ENCODE results near the gene LSS. TPM values are rescaled to one million over a fixed set of nuclear protein-coding genes. Genes with fewer than 3 reads are reported as not detected.
"Not testable (repeated sequence)": the region's sequence is repeated elsewhere in the genome, so short reads cannot be mapped to it uniquely, and the experiment has no call there.

The LSS gene
- total and polyA plus RNA-seq, 2 experiments from 2014 or later = 55.0 to 237 TPM

DNA sequence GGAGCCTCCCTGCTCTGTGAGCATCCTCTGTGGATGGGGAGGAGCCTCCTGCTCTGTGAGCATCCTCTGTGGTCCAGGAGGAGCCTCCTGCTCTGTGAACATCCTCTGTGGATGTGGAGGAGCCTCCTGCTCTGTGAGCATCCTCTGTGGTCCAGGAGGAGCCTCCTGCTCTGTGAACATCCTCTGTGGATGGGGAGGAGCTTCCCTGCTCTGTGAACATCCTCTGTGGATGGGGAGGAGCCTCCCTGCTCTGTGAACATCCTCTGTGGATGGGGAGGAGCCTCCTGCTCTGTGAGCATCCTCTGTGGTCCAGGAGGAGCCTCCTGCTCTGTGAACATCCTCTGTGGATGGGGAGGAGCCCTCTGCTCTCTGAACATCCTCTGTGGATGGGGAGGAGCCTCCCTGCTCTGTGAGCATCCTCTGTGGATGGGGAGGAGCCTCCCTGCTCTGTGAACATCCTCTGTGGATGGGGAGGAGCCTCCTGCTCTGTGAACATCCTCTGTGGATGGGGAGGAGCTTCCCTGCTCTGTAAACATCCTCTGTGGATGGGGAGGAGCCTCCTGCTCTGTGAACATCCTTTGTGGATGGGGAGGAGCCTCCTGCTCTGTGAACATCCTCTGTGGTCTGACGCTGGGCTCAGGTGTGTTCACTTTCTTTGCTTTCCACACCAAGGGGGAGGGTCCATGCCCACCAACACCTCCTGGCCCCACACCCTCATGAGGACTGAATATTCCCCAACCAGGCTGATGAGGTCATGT, 58.0 kb downstream of the LSS start:
- Mint-ChIP-seq H3K36me3 (ENCODE audit: low read depth) (peaks cover 21% of the 10 kb centered on the region; the same call in 2 of the 3 replicates), H3K4me1 (peaks cover 11% of the 10 kb centered on the region)
- H3K27ac ChIP-seq (ENCODE audit: low read depth); H3K9me3 Mint-ChIP-seq; H2AFZ ChIP-seq; H3K27me3 Mint-ChIP-seq (ENCODE audit: insufficient read depth, low read depth, poor library complexity); H3K36me3 ChIP-seq (ENCODE audit: insufficient read depth); ATAC-seq; H3K27ac Mint-ChIP-seq; H3K9me2 ChIP-seq (ENCODE audit: insufficient read depth); H3K4me3 ChIP-seq; H4K20me1 ChIP-seq (replicated peaks; ENCODE audit: insufficient read depth); H3K27me3 ChIP-seq (ENCODE audit: insufficient read depth); H3K4me2 ChIP-seq; H3F3A ChIP-seq (replicated peaks; ENCODE audit: low read depth); H3K4me3 Mint-ChIP-seq; H3K4me1 ChIP-seq (ENCODE audit: insufficient read depth); DNase-seq (ENCODE audit: low spot score): not testable (repeated sequence)
- H3K79me2 ChIP-seq (replicated peaks; ENCODE audit: insufficient read depth) = peaks cover 41% of the 10 kb centered on the region

DNA sequence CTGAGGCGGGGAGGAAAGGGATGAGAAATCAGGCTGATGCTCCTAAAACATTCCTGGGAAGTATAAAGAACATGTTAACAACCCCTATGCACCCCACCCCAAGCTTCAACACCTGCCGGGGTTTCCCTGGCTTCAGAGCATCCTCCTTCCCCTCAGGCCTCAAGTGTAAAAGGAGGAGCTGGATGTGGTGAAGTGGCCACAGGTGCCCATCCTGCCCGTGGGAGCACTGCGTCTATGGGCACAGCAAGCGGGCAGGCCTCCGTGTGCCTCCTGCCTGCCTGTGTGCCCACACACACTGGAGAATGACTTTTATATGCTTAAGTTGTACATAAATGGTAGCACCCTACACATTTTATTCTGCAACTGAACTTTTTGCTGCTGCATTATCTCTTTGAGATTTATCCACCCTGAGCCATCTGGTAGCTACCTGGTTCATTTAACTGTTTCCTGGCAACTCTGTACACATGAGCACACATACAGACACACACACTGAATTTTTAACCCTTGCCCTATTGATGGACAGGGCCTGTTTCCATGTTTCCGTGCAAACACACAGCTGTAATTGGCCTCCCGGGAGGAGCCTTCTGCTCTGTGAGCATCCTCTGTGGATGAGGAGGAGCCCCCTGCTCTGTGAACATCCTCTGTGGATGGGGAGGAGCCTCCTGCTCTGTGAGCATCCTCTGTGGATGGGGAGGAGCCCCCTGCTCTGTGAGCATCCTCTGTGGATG, 59.8 kb downstream of the LSS start:
- ATAC-seq (no peak), DNase-seq (ENCODE audit: low spot score) (no peak)
- no peak for TF ChIP-seq CREB1 (CRISPR knock-in tag; IDR thresholded peaks at IDR 0.05; ENCODE audit: low read depth)
- TF ChIP-seq, protein P1, sequence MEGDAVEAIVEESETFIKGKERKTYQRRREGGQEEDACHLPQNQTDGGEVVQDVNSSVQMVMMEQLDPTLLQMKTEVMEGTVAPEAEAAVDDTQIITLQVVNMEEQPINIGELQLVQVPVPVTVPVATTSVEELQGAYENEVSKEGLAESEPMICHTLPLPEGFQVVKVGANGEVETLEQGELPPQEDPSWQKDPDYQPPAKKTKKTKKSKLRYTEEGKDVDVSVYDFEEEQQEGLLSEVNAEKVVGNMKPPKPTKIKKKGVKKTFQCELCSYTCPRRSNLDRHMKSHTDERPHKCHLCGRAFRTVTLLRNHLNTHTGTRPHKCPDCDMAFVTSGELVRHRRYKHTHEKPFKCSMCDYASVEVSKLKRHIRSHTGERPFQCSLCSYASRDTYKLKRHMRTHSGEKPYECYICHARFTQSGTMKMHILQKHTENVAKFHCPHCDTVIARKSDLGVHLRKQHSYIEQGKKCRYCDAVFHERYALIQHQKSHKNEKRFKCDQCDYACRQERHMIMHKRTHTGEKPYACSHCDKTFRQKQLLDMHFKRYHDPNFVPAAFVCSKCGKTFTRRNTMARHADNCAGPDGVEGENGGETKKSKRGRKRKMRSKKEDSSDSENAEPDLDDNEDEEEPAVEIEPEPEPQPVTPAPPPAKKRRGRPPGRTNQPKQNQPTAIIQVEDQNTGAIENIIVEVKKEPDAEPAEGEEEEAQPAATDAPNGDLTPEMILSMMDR (conservative IDR thresholded peaks at IDR 0.05; ENCODE audit: low read depth in 2 of 2) = no peak
- TF ChIP-seq, protein P2, sequence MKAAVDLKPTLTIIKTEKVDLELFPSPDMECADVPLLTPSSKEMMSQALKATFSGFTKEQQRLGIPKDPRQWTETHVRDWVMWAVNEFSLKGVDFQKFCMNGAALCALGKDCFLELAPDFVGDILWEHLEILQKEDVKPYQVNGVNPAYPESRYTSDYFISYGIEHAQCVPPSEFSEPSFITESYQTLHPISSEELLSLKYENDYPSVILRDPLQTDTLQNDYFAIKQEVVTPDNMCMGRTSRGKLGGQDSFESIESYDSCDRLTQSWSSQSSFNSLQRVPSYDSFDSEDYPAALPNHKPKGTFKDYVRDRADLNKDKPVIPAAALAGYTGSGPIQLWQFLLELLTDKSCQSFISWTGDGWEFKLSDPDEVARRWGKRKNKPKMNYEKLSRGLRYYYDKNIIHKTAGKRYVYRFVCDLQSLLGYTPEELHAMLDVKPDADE (IDR thresholded peaks at IDR 0.05) = no peak
- TF ChIP-seq, protein P3, sequence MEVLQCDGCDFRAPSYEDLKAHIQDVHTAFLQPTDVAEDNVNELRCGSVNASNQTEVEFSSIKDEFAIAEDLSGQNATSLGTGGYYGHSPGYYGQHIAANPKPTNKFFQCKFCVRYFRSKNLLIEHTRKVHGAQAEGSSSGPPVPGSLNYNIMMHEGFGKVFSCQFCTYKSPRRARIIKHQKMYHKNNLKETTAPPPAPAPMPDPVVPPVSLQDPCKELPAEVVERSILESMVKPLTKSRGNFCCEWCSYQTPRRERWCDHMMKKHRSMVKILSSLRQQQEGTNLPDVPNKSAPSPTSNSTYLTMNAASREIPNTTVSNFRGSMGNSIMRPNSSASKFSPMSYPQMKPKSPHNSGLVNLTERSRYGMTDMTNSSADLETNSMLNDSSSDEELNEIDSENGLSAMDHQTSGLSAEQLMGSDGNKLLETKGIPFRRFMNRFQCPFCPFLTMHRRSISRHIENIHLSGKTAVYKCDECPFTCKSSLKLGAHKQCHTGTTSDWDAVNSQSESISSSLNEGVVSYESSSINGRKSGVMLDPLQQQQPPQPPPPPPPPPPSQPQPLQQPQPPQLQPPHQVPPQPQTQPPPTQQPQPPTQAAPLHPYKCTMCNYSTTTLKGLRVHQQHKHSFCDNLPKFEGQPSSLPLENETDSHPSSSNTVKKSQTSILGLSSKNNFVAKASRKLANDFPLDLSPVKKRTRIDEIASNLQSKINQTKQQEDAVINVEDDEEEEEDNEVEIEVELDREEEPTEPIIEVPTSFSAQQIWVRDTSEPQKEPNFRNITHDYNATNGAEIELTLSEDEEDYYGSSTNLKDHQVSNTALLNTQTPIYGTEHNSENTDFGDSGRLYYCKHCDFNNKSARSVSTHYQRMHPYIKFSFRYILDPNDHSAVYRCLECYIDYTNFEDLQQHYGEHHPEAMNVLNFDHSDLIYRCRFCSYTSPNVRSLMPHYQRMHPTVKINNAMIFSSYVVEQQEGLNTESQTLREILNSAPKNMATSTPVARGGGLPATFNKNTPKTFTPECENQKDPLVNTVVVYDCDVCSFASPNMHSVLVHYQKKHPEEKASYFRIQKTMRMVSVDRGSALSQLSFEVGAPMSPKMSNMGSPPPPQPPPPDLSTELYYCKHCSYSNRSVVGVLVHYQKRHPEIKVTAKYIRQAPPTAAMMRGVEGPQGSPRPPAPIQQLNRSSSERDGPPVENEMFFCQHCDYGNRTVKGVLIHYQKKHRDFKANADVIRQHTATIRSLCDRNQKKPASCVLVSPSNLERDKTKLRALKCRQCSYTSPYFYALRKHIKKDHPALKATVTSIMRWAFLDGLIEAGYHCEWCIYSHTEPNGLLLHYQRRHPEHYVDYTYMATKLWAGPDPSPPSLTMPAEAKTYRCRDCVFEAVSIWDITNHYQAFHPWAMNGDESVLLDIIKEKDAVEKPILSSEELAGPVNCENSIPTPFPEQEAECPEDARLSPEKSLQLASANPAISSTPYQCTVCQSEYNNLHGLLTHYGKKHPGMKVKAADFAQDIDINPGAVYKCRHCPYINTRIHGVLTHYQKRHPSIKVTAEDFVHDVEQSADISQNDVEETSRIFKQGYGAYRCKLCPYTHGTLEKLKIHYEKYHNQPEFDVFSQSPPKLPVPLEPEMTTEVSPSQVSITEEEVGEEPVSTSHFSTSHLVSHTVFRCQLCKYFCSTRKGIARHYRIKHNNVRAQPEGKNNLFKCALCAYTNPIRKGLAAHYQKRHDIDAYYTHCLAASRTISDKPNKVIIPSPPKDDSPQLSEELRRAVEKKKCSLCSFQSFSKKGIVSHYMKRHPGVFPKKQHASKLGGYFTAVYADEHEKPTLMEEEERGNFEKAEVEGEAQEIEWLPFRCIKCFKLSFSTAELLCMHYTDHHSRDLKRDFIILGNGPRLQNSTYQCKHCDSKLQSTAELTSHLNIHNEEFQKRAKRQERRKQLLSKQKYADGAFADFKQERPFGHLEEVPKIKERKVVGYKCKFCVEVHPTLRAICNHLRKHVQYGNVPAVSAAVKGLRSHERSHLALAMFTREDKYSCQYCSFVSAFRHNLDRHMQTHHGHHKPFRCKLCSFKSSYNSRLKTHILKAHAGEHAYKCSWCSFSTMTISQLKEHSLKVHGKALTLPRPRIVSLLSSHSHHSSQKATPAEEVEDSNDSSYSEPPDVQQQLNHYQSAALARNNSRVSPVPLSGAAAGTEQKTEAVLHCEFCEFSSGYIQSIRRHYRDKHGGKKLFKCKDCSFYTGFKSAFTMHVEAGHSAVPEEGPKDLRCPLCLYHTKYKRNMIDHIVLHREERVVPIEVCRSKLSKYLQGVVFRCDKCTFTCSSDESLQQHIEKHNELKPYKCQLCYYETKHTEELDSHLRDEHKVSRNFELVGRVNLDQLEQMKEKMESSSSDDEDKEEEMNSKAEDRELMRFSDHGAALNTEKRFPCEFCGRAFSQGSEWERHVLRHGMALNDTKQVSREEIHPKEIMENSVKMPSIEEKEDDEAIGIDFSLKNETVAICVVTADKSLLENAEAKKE (CRISPR knock-in tag; IDR thresholded peaks at IDR 0.05) = no peak
- no peak for TF ChIP-seq STAT1 (IDR thresholded peaks at IDR 0.05; ENCODE audit: unreplicated experiment)
- TF ChIP-seq NANOG (IDR thresholded peaks at IDR 0.05; ENCODE audit: borderline replicate concordance) = no peak
- H3K4me1 ChIP-seq (ENCODE audit: insufficient read depth) = no peaks in the 10 kb centered on the region
- H3K4me2 ChIP-seq = no peak overlapping the region
- H3K36me3 Mint-ChIP-seq (ENCODE audit: low read depth) = peaks cover 22% of the 10 kb centered on the region
- H3K27ac Mint-ChIP-seq = no peak overlapping the region; the same call in 1 of the 2 replicates
- no peaks in the 10 kb centered on the region for H3K27me3 ChIP-seq (ENCODE audit: insufficient read depth)
- peaks cover 2% of the 10 kb centered on the region; the same call in 1 of the 3 replicates for H3K9me3 Mint-ChIP-seq
- no peak overlapping the region for H3K4me3 Mint-ChIP-seq
- H3F3A ChIP-seq (replicated peaks; ENCODE audit: low read depth) = no peaks in the 10 kb centered on the region
- no peak overlapping the region for H3K27ac ChIP-seq (ENCODE audit: low read depth)
- no peak overlapping the region for H3K4me3 ChIP-seq
- H2AFZ ChIP-seq = no peak overlapping the region
- peaks cover 29% of the 10 kb centered on the region for H3K79me2 ChIP-seq (replicated peaks; ENCODE audit: insufficient read depth)
- peaks cover 11% of the 10 kb centered on the region for H3K4me1 Mint-ChIP-seq
- peaks cover 7% of the 10 kb centered on the region for H3K27me3 Mint-ChIP-seq (ENCODE audit: insufficient read depth, low read depth, poor library complexity)
- H3K36me3 ChIP-seq (ENCODE audit: insufficient read depth) = no peaks in the 10 kb centered on the region; the same call in 1 of the 2 replicates
- H3K9me2 ChIP-seq (ENCODE audit: insufficient read depth) = no peaks in the 10 kb centered on the region
- H4K20me1 ChIP-seq (replicated peaks; ENCODE audit: insufficient read depth) = peaks cover 10% of the 10 kb centered on the region
